NCI-H1105 treated with DMSO at 0.1 percent for 48 hours (cell line): ENCODE results near the gene FUCA2.
"Not testable (repeated sequence)": the region's sequence is repeated elsewhere in the genome, so short reads cannot be mapped to it uniquely, and the experiment has no call there.

Experiments used
- DNase-seq: peaks from one replicate; lab custom pipeline; 2025; lab: John Stamatoyannopoulos, UW

FUCA2 gene

GRCh38 chr6:143536461-143536865, 24.9 kb upstream of the FUCA2 start:
- DNase-seq, result peak; percentile 25

GRCh38 chr6:143535189-143535614, 23.7 kb upstream of the FUCA2 start:
- no peak for DNase-seq

GRCh38 chr6:143531720-143532499, 20.4 kb upstream of the FUCA2 start:
- no peak for DNase-seq

- DNase-seq, result no peak
Measured at GRCh38 chr6:143529095-143529494, 17.6 kb upstream of the FUCA2 start.

GRCh38 chr6:143528164-143528811, 16.8 kb upstream of the FUCA2 start:
- DNase-seq, result no peak

- no peak for DNase-seq
Measured at GRCh38 chr6:143527677-143528076, 16.2 kb upstream of the FUCA2 start.

GRCh38 chr6:143525356-143525755, 13.8 kb upstream of the FUCA2 start:
- DNase-seq, result no peak

GRCh38 chr6:143522039-143522600, 10.6 kb upstream of the FUCA2 start:
- DNase-seq, result no peak

GRCh38 chr6:143517447-143517773, 5.9 kb upstream of the FUCA2 start:
- no peak for DNase-seq

- no peak for DNase-seq
Measured at GRCh38 chr6:143516690-143517446, 5.3 kb upstream of the FUCA2 start.

- DNase-seq, result no peak
Measured at GRCh38 chr6:143515766-143516355, 4.3 kb upstream of the FUCA2 start.

GRCh38 chr6:143515061-143515760, 3.7 kb upstream of the FUCA2 start:
- DNase-seq, result peak; percentile 6

GRCh38 chr6:143513410-143513809, 1.9 kb upstream of the FUCA2 start:
- DNase-seq, result peak; percentile 58

- not testable (repeated sequence) for DNase-seq
Measured at GRCh38 chr6:143510326-143510725, 1.2 kb downstream of the FUCA2 start.

GRCh38 chr6:143507358-143508145, 4.0 kb downstream of the FUCA2 start:
- DNase-seq, result no peak

- DNase-seq, result no peak
Measured at GRCh38 chr6:143506620-143507019, 4.9 kb downstream of the FUCA2 start.

GRCh38 chr6:143506199-143506598, 5.3 kb downstream of the FUCA2 start:
- DNase-seq, result no peak

GRCh38 chr6:143505537-143505936, 6.0 kb downstream of the FUCA2 start:
- no peak for DNase-seq

- DNase-seq, result no peak
Measured at GRCh38 chr6:143505111-143505510, 6.4 kb downstream of the FUCA2 start.

GRCh38 chr6:143504369-143504768, 7.2 kb downstream of the FUCA2 start:
- DNase-seq, result no peak

GRCh38 chr6:143501851-143502250, 9.7 kb downstream of the FUCA2 start:
- peak; percentile 3 for DNase-seq
